MM.1S (cell line): Measurements from ENCODE around the gene GHITM.
"Not testable (repeated sequence)": the region's sequence is repeated elsewhere in the genome, so short reads cannot be mapped to it uniquely, and the experiment has no call there.

Experiments
- EZH2 ChIP-seq: fragments of 300-600 bp; sonication (generic); optimal IDR thresholded peaks from 2 replicates; pipeline ENCODE3; 2017; ENCODE audit warnings: low read depth, mild to moderate bottlenecking, antibody characterized with exemption, low read length, mixed read lengths
- EZH2phosphoT487 ChIP-seq: fragments of 300-600 bp; sonication (generic); IDR thresholded peaks from 2 replicates; pipeline ENCODE4 v1.6.1; 2018; ENCODE audit warnings: antibody characterized with exemption, low read length
- TF ChIP-seq, protein P1 (sequence below): fragments of 300-600 bp; sonication (generic); IDR thresholded peaks from 2 replicates; pipeline ENCODE4 v1.5.1; 2016; ENCODE audit warnings: antibody characterized with exemption, low read length, mixed read lengths

DNA sequence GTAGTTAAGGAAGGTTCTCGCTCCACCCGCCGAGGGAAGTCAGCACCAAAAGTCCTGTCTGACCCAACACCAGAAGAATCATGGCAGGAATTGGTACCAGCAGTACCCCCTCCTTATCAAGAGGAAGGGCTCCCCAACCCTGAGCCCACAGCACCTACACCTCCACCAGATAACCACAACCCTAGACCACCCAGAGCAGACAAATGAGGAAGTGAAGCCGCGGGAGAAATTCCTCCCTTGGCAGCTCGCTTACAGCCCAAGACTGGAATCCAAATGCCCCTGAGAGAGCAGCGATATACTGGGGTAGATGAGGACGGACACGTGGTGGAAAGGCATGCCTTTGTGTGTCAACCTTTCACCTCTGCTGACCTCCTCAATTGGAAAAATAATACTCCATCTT lies 29.5 kb upstream of the GHITM start:
- TF ChIP-seq EZH2, EZH2phosphoT487: not testable (repeated sequence)
- TF ChIP-seq, protein P1, sequence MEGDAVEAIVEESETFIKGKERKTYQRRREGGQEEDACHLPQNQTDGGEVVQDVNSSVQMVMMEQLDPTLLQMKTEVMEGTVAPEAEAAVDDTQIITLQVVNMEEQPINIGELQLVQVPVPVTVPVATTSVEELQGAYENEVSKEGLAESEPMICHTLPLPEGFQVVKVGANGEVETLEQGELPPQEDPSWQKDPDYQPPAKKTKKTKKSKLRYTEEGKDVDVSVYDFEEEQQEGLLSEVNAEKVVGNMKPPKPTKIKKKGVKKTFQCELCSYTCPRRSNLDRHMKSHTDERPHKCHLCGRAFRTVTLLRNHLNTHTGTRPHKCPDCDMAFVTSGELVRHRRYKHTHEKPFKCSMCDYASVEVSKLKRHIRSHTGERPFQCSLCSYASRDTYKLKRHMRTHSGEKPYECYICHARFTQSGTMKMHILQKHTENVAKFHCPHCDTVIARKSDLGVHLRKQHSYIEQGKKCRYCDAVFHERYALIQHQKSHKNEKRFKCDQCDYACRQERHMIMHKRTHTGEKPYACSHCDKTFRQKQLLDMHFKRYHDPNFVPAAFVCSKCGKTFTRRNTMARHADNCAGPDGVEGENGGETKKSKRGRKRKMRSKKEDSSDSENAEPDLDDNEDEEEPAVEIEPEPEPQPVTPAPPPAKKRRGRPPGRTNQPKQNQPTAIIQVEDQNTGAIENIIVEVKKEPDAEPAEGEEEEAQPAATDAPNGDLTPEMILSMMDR, result not testable (repeated sequence)
